ENCODE data around the gene HPN.

Gene HPN

DNA sequence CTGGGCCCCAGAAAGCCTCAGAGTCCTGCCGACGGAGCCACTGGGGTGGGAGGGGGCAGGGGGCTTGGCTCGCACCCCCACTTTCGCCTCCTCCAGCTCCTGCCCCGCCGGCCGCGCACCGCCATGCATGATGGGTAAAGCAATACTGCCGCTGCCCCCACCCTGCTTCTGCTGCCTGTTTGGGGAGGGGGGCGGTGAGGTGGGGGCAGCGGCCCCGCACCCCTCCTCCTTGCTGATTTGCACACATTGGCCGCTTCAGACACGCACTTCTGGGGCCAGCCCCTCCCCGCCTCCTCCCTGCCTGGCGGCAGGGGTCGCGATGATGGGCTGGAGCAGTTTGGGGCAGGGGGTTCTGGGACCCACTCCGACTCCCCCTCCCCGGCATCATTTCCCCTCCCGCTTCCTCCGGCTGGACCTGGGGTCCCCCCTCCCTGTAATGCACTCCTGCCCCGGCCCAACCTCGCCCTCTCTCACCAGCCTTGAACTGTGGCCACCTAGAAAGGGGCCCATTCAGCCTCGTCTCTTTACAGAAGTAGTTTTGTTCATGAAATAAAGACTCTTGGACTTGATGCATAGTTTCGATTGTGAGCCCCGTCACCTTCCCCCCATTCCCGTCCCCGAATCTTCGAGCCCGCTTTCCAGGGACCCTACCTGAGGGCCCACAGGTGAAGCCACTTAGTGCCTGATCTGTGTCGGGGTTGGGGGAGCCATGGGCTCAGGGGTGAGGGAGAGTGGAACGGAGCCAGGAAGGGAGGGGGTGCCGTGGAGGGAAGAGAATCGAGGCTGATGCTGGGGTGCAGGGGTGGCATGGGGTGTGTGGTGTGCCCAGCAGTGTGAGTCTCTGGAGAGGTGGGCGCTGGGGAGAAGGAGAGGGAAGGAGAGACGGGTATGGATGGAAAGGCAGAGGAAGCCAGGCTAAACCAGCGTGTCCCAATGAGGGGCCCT, 1.4 kb upstream of the HPN start:
- TF ChIP-seq CTCF (conservative IDR thresholded peaks at IDR 0.05) = no peak
- no peak for TF ChIP-seq ZFX (IDR thresholded peaks at IDR 0.05)
- peak overlapping the region; percentile 99 for H3K27ac ChIP-seq

GRCh38 chr19:35040826-35041547, 534 bp upstream of the HPN start:
- TF ChIP-seq CTCF (conservative IDR thresholded peaks at IDR 0.05) = no peak
- no peak for TF ChIP-seq ZFX (IDR thresholded peaks at IDR 0.05)
- peak overlapping the region; percentile 99 for H3K27ac ChIP-seq

DNA sequence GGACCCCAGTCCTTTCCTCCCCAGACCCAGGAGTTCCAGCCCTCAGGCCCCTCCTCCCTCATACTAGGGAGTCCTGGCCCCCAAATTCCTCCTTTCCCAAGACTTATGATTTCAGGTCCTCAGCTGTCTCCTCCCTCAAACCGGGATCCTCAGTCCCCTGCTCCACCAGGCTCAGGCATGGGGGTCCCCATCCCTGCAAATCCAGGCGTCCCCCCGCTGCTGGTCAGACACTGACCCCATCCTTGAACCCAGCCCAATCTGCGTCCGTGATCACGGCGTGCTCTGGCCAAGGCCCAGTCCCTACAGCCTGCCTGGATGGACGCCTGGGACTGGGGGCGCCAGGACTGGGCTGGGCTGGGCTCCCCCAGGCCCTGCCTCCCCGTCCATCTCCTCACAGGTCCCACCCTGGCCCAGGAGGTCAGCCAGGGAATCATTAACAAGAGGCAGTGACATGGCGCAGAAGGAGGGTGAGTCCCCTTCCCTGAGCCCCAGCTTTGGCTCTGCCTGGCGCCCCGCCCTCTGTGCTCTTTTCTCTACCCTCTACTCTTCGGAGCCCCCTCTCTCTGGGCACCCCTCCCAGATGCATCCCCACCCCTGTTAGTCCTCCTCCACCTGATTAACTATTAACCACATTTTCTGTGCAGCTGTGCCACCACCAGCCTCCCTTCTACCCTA, 672 bp downstream of the HPN start:
- H3K27ac ChIP-seq = peak overlapping the region; percentile 99
- TF ChIP-seq ZFX (IDR thresholded peaks at IDR 0.05) = no peak
- TF ChIP-seq CTCF (conservative IDR thresholded peaks at IDR 0.05) = no peak

- no peak for TF ChIP-seq CTCF (conservative IDR thresholded peaks at IDR 0.05)
- TF ChIP-seq ZFX (IDR thresholded peaks at IDR 0.05) = no peak
- H3K27ac ChIP-seq = peak overlapping the region; percentile 99
Observed at GRCh38 chr19:35042954-35043604, 1.6 kb downstream of the HPN start.

DNA sequence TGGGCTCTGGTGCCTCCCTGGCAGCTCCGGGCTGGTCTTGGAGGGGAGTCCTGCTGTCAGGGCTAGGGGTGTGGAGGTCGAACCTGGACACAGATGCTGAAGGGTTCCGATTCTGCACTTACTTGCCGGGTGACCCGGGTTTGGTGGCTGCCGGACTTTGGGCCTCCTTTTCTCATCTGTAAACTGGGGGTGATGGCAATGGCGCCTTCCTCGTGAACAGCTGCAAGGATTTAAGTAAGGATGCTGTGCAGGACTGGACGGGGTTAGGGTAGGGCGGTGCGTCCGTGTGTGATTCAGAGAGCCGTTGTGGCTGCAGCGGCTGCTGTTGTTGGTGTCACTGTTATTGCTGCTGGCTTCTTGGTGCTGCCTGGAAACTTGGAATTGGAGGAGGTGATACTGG, 2.4 kb downstream of the HPN start:
- TF ChIP-seq CTCF (conservative IDR thresholded peaks at IDR 0.05) (no peak), ZFX (IDR thresholded peaks at IDR 0.05) (no peak)
- H3K27ac ChIP-seq = peak overlapping the region; percentile 99

DNA sequence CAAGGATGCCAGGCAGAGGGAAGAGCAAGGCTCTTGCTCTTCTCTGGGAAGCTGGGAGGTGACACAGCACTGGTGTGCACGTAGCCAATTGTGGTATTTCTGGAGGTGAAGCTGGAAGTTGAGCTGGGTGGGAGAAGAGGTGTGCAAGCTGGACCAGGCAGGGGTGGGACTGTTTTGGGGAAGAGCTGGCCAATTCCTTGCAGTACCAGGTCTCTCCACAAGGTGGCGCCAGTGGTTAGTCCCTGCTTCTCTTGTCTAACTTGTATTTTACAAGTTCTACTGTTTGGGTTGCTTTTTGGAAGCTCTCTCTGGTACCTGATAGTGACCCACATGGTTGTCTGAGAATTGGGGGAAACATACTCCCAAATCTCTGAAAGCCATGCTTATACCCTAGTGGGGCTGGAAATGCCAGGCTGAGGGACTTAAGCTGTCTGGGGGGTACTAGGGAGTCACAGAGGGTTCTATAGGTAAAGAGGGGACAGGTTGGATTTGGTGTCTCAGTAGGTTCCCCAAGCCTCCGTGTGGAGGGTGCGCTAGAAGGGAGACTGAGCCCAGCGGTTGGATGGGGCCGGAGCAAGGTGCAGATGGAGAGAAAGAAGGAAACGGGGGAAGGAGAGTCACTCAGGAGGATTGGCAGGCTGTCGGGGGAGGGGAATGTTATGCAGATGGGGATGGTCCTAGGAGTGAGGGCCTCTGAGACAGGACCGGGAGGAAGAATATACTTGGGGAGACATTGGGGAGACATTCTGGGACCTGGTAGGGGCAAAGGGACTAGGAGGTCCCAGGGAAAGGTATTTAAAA, 3.0 kb downstream of the HPN start:
- H3K27ac ChIP-seq = peak overlapping the region; percentile 99
- TF ChIP-seq ZFX (IDR thresholded peaks at IDR 0.05) = no peak
- TF ChIP-seq CTCF (conservative IDR thresholded peaks at IDR 0.05) = peak; percentile 98

Measured in C4-2B (cell line).